Mammary epithelial cell (primary cell): Measurements from ENCODE around the gene MTNR1B.

Source experiments
- CTCF ChIP-seq, 2 donors: IDR thresholded peaks in 1 of 2; conservative IDR thresholded peaks in 1 of 2; 2 replicates each; pipeline ENCODE4 v1.5.1; 2011 to 2012; ENCODE audit warnings: inconsistent platforms in 2 of 2, low read length in 2 of 2, mild to moderate bottlenecking in 2 of 2, control low read depth in 1 of 2, low read depth in 1 of 2; ENCODE audit not compliant: insufficient read depth in 1 of 2; ENCODE audit errors: extremely low read depth in 1 of 2
- EZH2 ChIP-seq: IDR thresholded peaks from 2 replicates; pipeline ENCODE4 v1.6.1; 2012; ENCODE audit warnings: low read length, inconsistent platforms, borderline replicate concordance

GRCh38 chr11:92979176-92979575 lies 9.7 kb downstream of the MTNR1B start:
- TF ChIP-seq CTCF (conservative IDR thresholded peaks at IDR 0.05 in 1 of 2, IDR thresholded peaks at IDR 0.05 in 1 of 2; ENCODE audit: extremely low read depth in 1 of 2, insufficient read depth in 1 of 2, low read depth in 1 of 2, low read length in 2 of 2) (no peak), EZH2 (no peak)
